Activated CD8-positive, alpha-beta memory T cell treated with anti-CD3 and anti-CD28 coated beads for 4 hours (primary cell): ENCODE results near the gene PRLH.
"Not testable (repeated sequence)": the region's sequence is repeated elsewhere in the genome, so short reads cannot be mapped to it uniquely, and the experiment has no call there.

Experiments
- DNase-seq, 2 donors: peaks; one replicate each; pipeline ENCODE4 v3.0.0-alpha.2; 2020; ENCODE audit warnings: low read depth in 2 of 2

The PRLH gene

DNA sequence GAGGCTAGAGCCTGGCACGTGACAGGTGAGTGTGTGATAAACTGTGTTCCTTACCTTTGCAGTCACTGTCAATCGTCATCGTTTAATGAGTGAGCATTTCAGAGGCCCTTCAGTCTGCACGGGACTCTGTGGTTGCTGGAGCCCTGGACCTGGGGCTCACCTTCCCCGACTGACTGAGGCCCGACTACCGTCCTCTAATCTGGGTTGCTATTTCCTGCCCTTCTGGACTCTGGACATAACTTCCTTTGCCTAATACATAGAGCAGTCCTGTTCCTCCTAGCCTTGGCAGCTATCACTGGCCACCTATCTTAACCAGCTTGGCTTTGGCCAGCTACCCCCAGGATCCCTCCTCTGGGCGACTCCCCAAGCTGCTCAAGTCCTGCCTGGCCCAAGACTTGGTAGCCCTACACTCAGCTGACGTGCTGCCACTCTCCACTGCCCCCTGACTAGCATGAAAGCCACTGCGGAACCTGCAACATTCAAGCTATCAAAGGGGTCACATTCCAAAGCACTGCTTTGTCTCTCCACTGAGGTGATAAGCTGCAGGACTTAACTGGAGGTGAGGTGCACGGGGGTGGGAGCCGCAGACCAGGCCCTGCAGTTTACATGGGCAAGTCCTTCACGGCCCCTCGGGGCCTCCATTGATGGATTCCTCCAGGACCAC is 35.2 kb downstream of the PRLH start:
- DNase-seq: no peak

DNA sequence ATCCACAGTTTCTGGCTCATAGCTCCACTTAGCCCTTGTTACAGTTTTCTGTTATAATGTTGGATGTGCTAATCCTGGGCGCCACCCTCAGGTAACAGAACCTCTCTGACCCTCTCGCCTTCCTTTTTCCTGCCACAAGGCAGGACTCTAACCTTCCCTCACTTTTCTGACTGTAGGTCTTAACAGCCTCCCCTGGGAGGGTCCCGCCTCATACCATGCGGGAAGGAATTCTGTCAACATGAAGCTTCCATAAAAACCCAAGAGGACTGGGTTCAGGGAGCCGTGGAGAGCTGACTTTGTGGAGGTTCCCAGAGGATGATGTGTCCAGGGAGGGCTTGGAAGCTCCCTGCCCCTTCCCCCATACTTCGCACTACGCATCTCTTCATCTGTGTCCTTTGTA is 36.0 kb downstream of the PRLH start:
- no peak for DNase-seq

DNA sequence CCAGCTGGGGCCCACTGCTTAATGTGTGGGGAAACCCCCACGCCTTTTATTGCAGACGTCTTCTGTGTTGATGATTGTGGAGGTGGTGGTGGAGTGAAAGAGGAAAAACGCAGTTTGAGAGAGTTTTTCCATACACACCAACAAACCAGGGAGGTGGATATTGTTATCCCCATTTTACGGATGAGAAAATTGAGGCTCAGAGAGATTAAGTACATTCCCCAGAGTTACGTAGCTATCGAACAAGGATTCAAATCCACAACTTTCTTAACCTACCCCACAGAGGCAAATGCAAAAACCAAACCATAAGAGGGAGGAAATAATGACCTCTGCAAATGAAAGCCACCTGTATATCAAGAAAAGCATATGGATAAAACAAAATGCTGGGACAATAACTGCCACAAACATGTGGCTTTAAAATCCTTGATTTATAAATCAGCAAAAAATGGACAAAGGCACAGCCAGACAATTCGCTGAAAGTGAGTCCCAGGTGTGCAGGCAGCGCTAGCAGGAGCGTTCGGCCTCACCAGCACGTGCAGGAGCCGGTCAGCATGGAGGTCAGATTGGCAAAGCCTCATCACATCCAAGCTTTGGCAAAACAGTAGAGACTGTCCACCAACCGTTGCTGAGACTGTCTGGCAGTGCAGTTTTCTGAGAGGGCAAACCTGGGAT is 36.8 kb downstream of the PRLH start:
- no peak for DNase-seq

DNA sequence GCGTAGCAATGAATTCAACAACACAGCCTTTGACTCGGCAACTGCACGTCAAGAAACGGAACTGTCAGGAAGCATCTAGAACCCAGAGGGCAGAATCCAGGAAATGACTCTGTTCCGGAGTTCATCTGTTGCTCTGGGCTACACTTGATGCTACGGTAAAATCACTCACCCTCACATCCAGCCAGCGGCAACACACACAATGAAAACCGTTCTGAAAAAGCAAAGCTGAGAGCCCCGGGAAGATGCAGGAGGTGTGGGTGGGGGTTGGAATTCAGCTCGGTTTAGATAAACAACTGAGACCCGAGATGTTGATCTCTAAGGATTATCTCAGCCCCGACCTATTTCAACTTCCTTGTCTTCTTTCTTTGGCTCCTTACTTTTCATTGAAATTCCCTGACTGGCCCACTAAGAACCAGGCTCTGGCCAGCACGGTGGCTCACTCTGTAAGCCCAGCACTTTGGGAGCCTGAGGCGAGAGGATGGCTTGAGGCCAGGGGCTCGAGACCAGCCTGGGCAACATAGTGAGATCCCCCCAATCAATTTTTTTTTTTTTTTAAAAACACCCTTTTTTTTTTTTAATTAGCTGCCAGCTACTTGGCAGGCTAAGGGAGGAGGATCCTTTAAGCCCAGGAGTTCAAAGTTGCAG is 37.5 kb downstream of the PRLH start:
- DNase-seq: peak; percentile 15 to 22

DNA sequence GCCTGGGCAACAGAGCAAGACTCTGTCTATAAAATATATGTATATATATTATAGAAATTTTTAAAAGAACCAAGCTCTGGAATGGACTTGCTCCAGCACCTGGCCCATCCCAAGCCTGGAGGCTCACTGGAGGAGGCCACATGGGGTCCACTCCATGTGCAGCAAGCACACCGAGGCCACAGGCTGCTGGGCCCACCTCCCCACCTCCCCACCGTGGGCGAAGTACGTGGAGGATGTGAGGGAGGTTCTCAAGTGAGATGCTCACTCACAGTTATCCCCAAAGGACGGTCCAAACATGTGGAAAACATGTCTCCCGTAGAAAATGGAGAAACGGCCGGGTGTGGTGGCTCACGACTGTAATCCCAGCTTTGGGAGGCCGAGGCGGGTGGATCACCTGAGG is 38.0 kb downstream of the PRLH start:
- DNase-seq: no peak

DNA sequence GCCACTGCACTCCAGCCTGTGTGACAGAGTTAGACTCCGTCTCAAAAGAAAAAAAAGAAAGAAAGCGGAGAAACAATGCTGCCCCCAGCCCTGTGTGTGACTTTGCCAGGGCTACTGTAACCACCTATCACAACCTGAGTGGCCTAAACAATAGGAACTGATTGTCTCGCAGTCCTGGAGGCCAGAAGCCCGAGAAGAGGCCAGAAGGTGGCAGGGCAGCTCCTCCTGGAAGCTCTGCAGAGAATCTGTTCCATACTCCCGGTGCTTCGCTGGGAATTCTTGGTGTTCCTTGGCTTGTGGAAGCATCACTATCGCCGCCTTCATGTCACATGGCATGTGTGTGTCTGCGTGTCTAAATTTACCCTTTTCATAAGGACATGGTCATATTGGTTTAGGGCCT is 38.6 kb downstream of the PRLH start:
- no peak for DNase-seq

DNA sequence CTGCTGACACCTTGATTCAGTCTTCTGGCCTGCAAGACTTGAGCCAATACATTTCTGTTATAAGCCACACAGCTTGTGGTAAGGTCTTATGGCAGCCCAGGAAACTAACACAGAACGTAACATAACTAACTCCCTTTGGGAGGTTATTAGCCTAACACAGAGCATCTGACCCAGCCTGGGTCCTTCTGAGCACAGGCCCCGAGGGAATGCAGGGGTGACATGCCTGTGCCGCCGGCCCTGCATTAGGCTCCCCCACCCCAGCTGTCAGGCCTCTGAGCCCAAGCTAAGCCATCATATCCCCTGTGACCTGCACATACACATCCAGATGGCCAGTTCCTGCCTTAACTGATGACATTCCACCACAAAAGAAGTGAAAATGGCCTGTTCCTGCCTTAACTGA is 40.1 kb downstream of the PRLH start:
- not testable (repeated sequence) for DNase-seq

DNA sequence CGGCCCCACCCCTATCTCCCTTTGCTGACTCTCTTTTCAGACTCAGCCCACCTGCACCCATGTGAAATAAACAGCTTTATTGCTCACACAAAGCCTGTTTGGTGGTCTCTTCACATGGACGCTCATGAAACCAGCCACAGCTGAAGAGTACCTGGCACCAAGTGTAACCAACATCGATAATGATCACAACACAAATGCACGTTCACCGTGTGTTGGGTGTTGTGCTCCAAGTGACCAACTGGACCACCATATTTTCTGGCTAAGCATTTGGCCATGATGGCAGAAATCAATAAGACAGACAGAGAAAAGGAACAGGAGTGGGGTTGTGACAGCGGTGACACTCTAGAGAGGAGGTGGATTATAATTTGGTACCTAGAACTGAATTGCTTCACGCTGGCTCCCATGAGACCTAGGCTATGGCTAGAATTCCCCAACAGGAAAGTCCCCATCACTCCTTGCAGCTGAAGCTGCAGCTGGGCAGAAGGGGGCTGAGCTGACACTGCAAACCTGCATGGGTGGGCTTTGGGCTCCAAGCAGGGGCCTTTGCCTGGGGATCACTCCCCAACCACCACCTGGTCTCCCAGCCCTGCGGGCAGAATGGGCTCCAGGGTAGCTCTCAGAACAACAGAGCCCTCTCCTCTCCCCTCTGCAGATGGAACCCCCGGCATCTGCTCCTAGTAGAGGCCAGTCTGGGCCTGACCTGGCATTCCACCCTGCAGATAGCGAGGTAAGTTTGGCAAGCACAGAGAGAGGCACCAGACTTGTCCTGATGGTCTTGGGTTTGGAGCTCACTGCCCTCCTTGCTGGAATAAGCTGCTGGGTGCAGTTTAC is 46.4 kb downstream of the PRLH start:
- DNase-seq: no peak

DNA sequence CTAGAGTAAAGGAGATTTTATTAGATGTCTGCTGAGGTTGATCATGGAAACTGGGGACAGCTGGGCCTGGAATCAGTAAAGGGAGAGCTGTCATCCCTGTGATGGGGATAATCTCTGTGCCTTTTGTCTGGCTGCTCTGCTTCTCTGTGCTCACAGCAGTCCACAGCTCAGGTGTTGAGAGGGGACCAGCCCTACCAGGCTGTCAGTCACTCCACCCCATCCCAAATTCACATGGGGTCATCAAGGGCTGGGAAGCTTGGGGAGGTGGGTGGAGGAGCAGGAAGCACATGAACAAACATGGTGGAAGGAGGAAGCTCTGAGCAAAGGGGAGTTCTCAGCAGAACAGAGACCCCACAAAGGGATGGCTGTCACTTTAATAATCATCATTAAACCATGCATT is 47.3 kb downstream of the PRLH start:
- no peak for DNase-seq

DNA sequence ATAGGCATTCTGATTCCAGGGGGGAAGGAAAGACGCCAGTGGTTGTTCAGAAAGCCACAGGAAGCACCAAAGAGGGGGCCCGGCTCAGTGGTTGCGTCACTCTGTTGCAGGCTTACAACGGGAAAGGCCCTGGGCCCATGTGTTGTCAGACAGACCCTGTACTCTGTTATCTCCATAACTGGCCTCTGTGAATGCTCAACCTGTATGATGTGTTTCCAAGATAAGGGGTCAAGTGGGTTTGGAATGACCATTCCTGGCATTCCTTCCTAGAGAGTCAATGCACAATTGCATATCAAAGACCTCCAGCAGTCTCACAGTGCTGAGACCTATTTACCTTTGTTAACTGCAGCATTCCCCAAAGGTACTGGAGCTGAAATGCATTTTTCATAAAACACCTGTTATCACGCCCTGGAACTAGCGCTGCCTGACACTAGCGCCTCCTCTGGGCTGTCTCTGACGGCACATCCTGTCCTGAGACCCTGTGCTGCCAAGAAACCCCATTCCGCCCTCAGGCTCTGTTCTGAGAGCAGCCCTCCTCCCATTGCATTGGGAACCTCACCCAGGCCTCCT is 47.9 kb downstream of the PRLH start:
- DNase-seq: no peak

DNA sequence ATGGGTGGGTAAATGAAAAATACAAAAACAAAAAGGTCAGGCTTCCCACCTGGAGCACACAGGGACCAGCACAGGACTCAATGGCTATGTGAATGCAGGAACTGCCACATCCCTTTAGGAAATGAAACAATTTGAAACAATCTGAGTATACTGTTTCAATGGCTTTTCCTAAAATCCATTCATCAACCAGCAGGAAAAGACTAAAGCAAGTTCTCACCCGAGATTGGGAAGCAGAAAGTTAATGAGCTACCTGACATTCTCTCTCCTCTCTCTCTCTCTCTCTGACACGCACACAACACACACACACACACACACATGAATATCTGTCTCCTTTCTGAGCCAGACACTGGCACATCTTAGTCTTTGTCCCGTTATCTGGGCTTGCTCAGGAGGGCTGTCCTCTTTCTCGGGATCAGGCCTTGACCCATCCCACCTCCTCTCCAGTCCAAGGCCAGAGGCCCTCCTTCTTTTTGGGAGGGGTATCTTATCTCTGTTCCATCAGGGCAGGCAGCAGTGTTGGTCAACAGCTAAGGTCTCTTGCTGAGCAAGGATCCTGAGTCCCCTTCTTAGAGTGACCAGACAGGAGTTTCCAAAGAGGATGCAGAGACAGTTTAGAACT is 49.4 kb downstream of the PRLH start:
- DNase-seq: no peak

DNA sequence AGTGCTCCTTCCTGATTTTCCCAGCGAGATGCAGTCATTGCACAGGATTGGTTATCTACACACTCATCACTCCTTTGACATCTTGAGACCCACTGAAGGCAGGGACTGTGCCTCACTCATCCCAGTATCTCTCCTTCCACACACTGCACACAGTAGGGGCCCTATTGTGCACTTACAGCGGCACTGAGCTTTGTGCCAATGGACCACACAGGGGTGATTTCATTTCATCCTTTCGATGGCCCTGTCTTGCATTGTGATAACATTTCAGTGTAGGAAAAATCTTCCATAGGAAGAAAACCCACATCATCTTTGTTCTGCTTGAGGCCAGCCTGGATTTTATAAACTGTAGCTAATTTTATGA is 50.0 kb downstream of the PRLH start:
- DNase-seq: no peak
